Measurements from ENCODE around the gene GTF2A1. TPM values are rescaled to one million over a fixed set of nuclear protein-coding genes. Genes with fewer than 3 reads are reported as not detected.

The GTF2A1 gene
- total RNA-seq, 2 experiments from 2014 or later: 35.1 to 69.8 TPM

DNA sequence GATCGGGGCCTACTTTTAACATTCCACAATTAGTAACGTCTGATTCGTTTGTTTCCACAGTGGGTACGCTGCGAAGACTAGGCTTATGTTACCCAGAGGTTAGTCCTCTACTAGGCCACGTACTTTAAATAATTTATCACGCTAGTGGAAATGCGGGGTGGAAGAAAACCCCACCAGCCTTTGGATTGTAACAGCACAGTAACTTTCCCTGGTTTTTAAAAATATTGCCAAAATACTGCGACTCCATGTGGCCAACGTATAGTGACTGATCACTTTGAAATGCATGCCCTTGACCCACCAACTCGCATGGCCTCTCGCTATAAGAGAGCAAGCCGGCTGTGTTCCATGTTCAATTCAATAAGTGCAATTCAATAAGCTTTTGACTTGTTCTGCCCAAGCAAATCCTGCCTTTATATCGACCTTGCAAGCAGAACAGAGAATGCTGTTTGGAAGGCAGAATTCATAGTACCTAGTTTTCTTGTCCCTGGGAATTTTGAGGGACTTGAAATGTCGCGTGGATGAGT lies 882 bp upstream of the GTF2A1 start:
- Histone ChIP-seq H3K4me2 (ENCODE audit: low read length) (peak overlapping the region; percentile 85), H3K9me3 (ENCODE audit: low read length) (no peaks in the 10 kb centered on the region), H2AFZ (ENCODE audit: low read length) (peak overlapping the region; percentile 98), H4K20me1 (ENCODE audit: insufficient read depth, low read length) (peaks cover 14% of the 10 kb centered on the region; the same call in 1 of the 2 replicates), H3K9me2 (ENCODE audit: insufficient read depth, low read length) (no peaks in the 10 kb centered on the region), H3K36me3 (ENCODE audit: insufficient read depth, low read length) (peaks cover 19% of the 10 kb centered on the region), H3K4me3 (ENCODE audit: low read depth, low read length, poor library complexity, severe bottlenecking) (peak overlapping the region; percentile 89), H3K4me1 (ENCODE audit: insufficient read depth, low read length, poor library complexity, severe bottlenecking) (peaks cover 31% of the 10 kb centered on the region), H3K79me2 (ENCODE audit: insufficient read depth, low read depth, low read length) (peaks cover 37% of the 10 kb centered on the region), H3K27ac (ENCODE audit: low read depth, low read length, poor library complexity, severe bottlenecking) (peak overlapping the region; percentile 86)
- DNase-seq (ENCODE audit: low spot score): no peak
- TF ChIP-seq, protein P1, sequence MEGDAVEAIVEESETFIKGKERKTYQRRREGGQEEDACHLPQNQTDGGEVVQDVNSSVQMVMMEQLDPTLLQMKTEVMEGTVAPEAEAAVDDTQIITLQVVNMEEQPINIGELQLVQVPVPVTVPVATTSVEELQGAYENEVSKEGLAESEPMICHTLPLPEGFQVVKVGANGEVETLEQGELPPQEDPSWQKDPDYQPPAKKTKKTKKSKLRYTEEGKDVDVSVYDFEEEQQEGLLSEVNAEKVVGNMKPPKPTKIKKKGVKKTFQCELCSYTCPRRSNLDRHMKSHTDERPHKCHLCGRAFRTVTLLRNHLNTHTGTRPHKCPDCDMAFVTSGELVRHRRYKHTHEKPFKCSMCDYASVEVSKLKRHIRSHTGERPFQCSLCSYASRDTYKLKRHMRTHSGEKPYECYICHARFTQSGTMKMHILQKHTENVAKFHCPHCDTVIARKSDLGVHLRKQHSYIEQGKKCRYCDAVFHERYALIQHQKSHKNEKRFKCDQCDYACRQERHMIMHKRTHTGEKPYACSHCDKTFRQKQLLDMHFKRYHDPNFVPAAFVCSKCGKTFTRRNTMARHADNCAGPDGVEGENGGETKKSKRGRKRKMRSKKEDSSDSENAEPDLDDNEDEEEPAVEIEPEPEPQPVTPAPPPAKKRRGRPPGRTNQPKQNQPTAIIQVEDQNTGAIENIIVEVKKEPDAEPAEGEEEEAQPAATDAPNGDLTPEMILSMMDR (conservative IDR thresholded peaks at IDR 0.05; ENCODE audit: low read length): no peak
- no peak for TF ChIP-seq EZH2phosphoT487 (IDR thresholded peaks at IDR 0.05; ENCODE audit: borderline replicate concordance, low read depth, low read length)
- TSS peak; percentile 28 for BruUV-seq (replicated peaks)
- ChIA-PET POLR2A (interaction anchor here (0.6 to 1.9 kb wide), 9 partner anchors 9 to 310 kb away, joined by 3 to 11 read pairs (median 4); no protein-coding TSS in a partner anchor), CTCF (ENCODE audit: unreplicated experiment) (no interaction called here)
- intact Hi-C loops (cut with micrococcal nuclease; ENCODE audit: unreplicated experiment): no loop called here

DNA sequence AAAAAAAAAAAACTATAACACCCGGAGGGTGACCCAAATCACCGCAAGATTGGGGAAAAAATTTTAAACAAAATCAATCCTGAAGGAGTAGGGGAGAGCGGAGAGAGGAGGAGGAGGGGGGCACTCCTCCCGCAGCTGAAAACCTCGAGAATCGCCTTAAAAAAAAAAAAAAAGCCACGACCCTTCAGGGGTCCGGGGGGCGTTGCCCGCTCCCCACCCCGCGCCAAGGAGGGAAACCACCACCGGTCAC lies 254 bp downstream of the GTF2A1 start:
- Histone ChIP-seq H3K79me2 (ENCODE audit: insufficient read depth, low read depth, low read length) (peaks cover 48% of the 10 kb centered on the region), H3K9me3 (ENCODE audit: low read length) (no peaks in the 10 kb centered on the region), H3K27ac (ENCODE audit: low read depth, low read length, poor library complexity, severe bottlenecking) (peak overlapping the region; percentile 86), H2AFZ (ENCODE audit: low read length) (no peak overlapping the region), H3K4me1 (ENCODE audit: insufficient read depth, low read length, poor library complexity, severe bottlenecking) (peaks cover 34% of the 10 kb centered on the region), H3K36me3 (ENCODE audit: insufficient read depth, low read length) (peaks cover 31% of the 10 kb centered on the region), H4K20me1 (ENCODE audit: insufficient read depth, low read length) (peaks cover 14% of the 10 kb centered on the region; the same call in 1 of the 2 replicates), H3K4me2 (ENCODE audit: low read length) (peak overlapping the region; percentile 71), H3K4me3 (ENCODE audit: low read depth, low read length, poor library complexity, severe bottlenecking) (peak overlapping the region; percentile 89), H3K9me2 (ENCODE audit: insufficient read depth, low read length) (no peaks in the 10 kb centered on the region)
- CTCF ChIA-PET (ENCODE audit: unreplicated experiment): no interaction called here
- BruUV-seq (replicated peaks): no TSS peak
- TF ChIP-seq, protein P1 (conservative IDR thresholded peaks at IDR 0.05; ENCODE audit: low read length): no peak
- no peak for TF ChIP-seq EZH2phosphoT487 (IDR thresholded peaks at IDR 0.05; ENCODE audit: borderline replicate concordance, low read depth, low read length)
- POLR2A ChIA-PET: interaction anchor here (0.7 to 1.9 kb wide), 12 partner anchors 32 to 311 kb away, joined by 3 to 11 read pairs (median 4); no protein-coding TSS in a partner anchor
- no peak for DNase-seq (ENCODE audit: low spot score)
- intact Hi-C loops (cut with micrococcal nuclease; ENCODE audit: unreplicated experiment): no loop called here
